GM23338 (cell line): ENCODE results near the gene RPUSD1. TPM values are rescaled to one million over a fixed set of nuclear protein-coding genes. Genes with fewer than 3 reads are reported as not detected.

Experiments
- ATAC-seq: fragments of 200-7000 bp; cut with Tn5 transposase; 3 replicates; pipeline ENCODE4 v1.9.1; 2020
- DNase-seq: peaks from one replicate; pipeline ENCODE4 v3.0.0-alpha.2; 2015; ENCODE audit warnings: low spot score
- H2AFZ ChIP-seq: fragments of 200-600 bp; sonication (generic); 2 replicates; pipeline ENCODE4 v1.8.0; 2016; ENCODE audit warnings: antibody characterized with exemption, mild to moderate bottlenecking, moderate library complexity
- H3F3A ChIP-seq: fragments of 200-600 bp; sonication (generic); replicated peaks from 2 replicates; pipeline ENCODE4 v1.8.0; 2017; ENCODE audit warnings: antibody characterized with exemption, mixed run types, low read depth
- H3K27ac ChIP-seq: fragments of 200-600 bp; sonication (generic); 2 replicates; pipeline ENCODE4 v1.6.1; 2016; ENCODE audit warnings: low read depth
- H3K27me3 ChIP-seq: fragments of 200-600 bp; sonication (generic); 2 replicates; pipeline ENCODE4 v1.8.0; 2016; ENCODE audit warnings: mild to moderate bottlenecking, mixed run types, moderate library complexity; ENCODE audit not compliant: insufficient read depth
- H3K36me3 ChIP-seq: fragments of 200-600 bp; sonication (generic); 2 replicates; pipeline ENCODE4 v1.8.0; 2016; ENCODE audit warnings: mild to moderate bottlenecking; ENCODE audit not compliant: insufficient read depth
- H3K4me1 ChIP-seq: fragments of 200-600 bp; sonication (generic); 2 replicates; pipeline ENCODE4 v1.8.0; 2016; ENCODE audit warnings: mild to moderate bottlenecking, moderate library complexity; ENCODE audit not compliant: insufficient read depth
- H3K4me2 ChIP-seq: fragments of 200-600 bp; sonication (generic); 2 replicates; pipeline ENCODE4 v1.7.1; 2017; ENCODE audit warnings: mixed run types
- H3K4me3 ChIP-seq: fragments of 200-600 bp; sonication (generic); 2 replicates; pipeline ENCODE4 v1.6.1; 2016; ENCODE audit warnings: mixed run types
- H3K79me2 ChIP-seq: fragments of 200-600 bp; sonication (generic); replicated peaks from 2 replicates; pipeline ENCODE4 v1.8.0; 2017; ENCODE audit warnings: mild to moderate bottlenecking; ENCODE audit not compliant: insufficient read depth
- H3K9me2 ChIP-seq: fragments of 200-600 bp; sonication (generic); 2 replicates; pipeline ENCODE4 v1.8.0; 2017; ENCODE audit not compliant: insufficient read depth
- H4K20me1 ChIP-seq: fragments of 200-600 bp; sonication (generic); replicated peaks from 2 replicates; pipeline ENCODE4 v1.8.0; 2017; ENCODE audit warnings: mild to moderate bottlenecking; ENCODE audit not compliant: insufficient read depth
- H3K27ac Mint-ChIP-seq: 2 replicates; pipeline ENCODE4 v1.8.0; 2020; ENCODE audit warnings: inconsistent platforms, mild to moderate bottlenecking, moderate library complexity, mixed read lengths
- H3K27me3 Mint-ChIP-seq: 3 replicates; pipeline ENCODE4 v1.8.0; 2022; ENCODE audit warnings: low read depth, mild to moderate bottlenecking, moderate library complexity, mixed read lengths, inconsistent platforms; ENCODE audit not compliant: insufficient read depth, poor library complexity
- H3K36me3 Mint-ChIP-seq: 3 replicates; pipeline ENCODE4 v1.8.0; 2021; ENCODE audit warnings: low read depth, mild to moderate bottlenecking, inconsistent platforms, moderate library complexity, mixed read lengths
- H3K4me1 Mint-ChIP-seq: 3 replicates; pipeline ENCODE4 v1.8.0; 2020; ENCODE audit warnings: mild to moderate bottlenecking, inconsistent platforms, mixed read lengths
- H3K4me3 Mint-ChIP-seq: 3 replicates; pipeline ENCODE4 v1.8.0; 2021; ENCODE audit warnings: moderate library complexity, mild to moderate bottlenecking, inconsistent platforms, mixed read lengths
- H3K9me3 Mint-ChIP-seq: 3 replicates; pipeline ENCODE4 v1.8.0; 2020; ENCODE audit warnings: moderate library complexity, mild to moderate bottlenecking, inconsistent platforms, mixed read lengths
- EZH2phosphoT487 ChIP-seq: fragments of 200-600 bp; sonication (generic); IDR thresholded peaks from one replicate; pipeline ENCODE4 v1.8.1; 2018; ENCODE audit warnings: antibody characterized with exemption; ENCODE audit not compliant: unreplicated experiment
- JUNB ChIP-seq: IDR thresholded peaks from one replicate; pipeline ENCODE4 v1.6.1; 2016; ENCODE audit warnings: antibody characterized with exemption; ENCODE audit not compliant: unreplicated experiment
- POLR2AphosphoS5 ChIP-seq: IDR thresholded peaks from 2 replicates; pipeline ENCODE4 v1.6.1; 2016; ENCODE audit warnings: antibody characterized with exemption, low read depth
- STAT1 ChIP-seq: IDR thresholded peaks from one replicate; pipeline ENCODE4 v1.6.1; 2016; ENCODE audit warnings: antibody characterized with exemption; ENCODE audit not compliant: unreplicated experiment
- ZNF114 ChIP-seq: fragments of 250-450 bp; sonication (Bioruptor Pico); IDR thresholded peaks from 2 replicates; pipeline ENCODE4 v1.5.0; 2020; ENCODE audit warnings: mild to moderate bottlenecking, moderate library complexity
- ZNF331 ChIP-seq: fragments of 250-450 bp; sonication (Bioruptor Pico); IDR thresholded peaks from 2 replicates; pipeline ENCODE4 v1.5.0; 2020; ENCODE audit warnings: low read depth, mild to moderate bottlenecking, moderate library complexity
- polyA plus RNA-seq: library from polyadenylated mRNA; unstranded; fragments of >200 nt; fragmentation: Nextera tagmentation; extraction: Ambion mirVana; gene quantifications from 2 replicates; pipeline ENCODE4 v1.2.1, GENCODE V29; 2016
- total RNA-seq: library from RNA; depleted of rRNA; stranded (reverse); fragments of >200 nt; shearing (Covaris generic); gene quantifications from 2 replicates; pipeline ENCODE4 v1.2.3, GENCODE V29; 2014
- TF ChIP-seq, protein P1 (sequence below): IDR thresholded peaks from 2 replicates; pipeline ENCODE4 v1.6.1; 2016; ENCODE audit warnings: antibody characterized with exemption
- TF ChIP-seq, protein P2 (sequence below): fragments of 250-450 bp; sonication (Bioruptor Pico); IDR thresholded peaks from 2 replicates; pipeline ENCODE4 v1.5.0; 2020; ENCODE audit warnings: mild to moderate bottlenecking, moderate library complexity
- TF ChIP-seq, protein P3 (sequence below): IDR thresholded peaks from one replicate; pipeline ENCODE4 v1.6.1; 2018; ENCODE audit warnings: antibody characterized with exemption; ENCODE audit not compliant: unreplicated experiment
- TF ChIP-seq, protein P4 (sequence below), 2 experiments: fragments of 200-600 bp in 1 of 2; sonication (generic) in 1 of 2; conservative IDR thresholded peaks; 2 replicates each; pipeline versions ENCODE4 v1.5.1 to v1.6.1; 2016 to 2017; ENCODE audit warnings: antibody characterized with exemption in 2 of 2, low read depth in 2 of 2, mild to moderate bottlenecking in 2 of 2, moderate library complexity in 1 of 2

RPUSD1 gene
- total and polyA plus RNA-seq, 2 experiments from 2014 or later = 19.1 to 79.5 TPM

DNA sequence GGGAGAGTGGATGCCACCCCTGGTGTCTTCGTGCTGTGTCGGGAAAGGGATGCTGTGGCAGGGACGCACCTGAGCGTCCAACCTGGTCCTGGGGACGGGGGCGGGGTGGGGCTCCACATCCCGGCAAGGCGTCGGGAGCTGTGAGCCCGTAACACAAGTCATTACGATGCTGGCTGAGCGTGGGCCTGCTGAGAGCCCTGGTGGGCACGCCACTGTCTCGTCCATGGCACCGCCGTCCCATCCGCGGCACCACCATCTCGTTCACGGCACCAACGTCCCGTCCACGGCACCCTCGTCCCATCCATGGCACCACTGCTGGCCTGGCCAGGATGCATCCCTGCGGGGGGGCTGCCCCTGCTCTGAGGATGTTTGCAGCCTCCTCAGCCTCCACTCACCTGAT, 36.4 kb upstream of the RPUSD1 start:
- Histone ChIP-seq H3K27ac (no peak overlapping the region), H4K20me1 (no peaks in the 10 kb centered on the region), H3F3A (no peaks in the 10 kb centered on the region), H3K4me1 (no peaks in the 10 kb centered on the region), H3K4me2 (no peak overlapping the region), H3K36me3 (no peaks in the 10 kb centered on the region), H3K79me2 (no peaks in the 10 kb centered on the region), H3K9me2 (no peaks in the 10 kb centered on the region), H3K4me3 (no peak overlapping the region), H3K27me3 (no peaks in the 10 kb centered on the region), H2AFZ (no peak overlapping the region)
- no peaks in the 10 kb centered on the region; the same call in 1 of the 3 replicates for H3K4me1 Mint-ChIP-seq
- TF ChIP-seq, protein P1, sequence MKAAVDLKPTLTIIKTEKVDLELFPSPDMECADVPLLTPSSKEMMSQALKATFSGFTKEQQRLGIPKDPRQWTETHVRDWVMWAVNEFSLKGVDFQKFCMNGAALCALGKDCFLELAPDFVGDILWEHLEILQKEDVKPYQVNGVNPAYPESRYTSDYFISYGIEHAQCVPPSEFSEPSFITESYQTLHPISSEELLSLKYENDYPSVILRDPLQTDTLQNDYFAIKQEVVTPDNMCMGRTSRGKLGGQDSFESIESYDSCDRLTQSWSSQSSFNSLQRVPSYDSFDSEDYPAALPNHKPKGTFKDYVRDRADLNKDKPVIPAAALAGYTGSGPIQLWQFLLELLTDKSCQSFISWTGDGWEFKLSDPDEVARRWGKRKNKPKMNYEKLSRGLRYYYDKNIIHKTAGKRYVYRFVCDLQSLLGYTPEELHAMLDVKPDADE = no peak
- TF ChIP-seq STAT1 (no peak), ZNF114 (CRISPR knock-in tag) (no peak), ZNF331 (CRISPR knock-in tag) (no peak), EZH2phosphoT487 (no peak), JUNB (no peak), POLR2AphosphoS5 (no peak)
- TF ChIP-seq, protein P2, sequence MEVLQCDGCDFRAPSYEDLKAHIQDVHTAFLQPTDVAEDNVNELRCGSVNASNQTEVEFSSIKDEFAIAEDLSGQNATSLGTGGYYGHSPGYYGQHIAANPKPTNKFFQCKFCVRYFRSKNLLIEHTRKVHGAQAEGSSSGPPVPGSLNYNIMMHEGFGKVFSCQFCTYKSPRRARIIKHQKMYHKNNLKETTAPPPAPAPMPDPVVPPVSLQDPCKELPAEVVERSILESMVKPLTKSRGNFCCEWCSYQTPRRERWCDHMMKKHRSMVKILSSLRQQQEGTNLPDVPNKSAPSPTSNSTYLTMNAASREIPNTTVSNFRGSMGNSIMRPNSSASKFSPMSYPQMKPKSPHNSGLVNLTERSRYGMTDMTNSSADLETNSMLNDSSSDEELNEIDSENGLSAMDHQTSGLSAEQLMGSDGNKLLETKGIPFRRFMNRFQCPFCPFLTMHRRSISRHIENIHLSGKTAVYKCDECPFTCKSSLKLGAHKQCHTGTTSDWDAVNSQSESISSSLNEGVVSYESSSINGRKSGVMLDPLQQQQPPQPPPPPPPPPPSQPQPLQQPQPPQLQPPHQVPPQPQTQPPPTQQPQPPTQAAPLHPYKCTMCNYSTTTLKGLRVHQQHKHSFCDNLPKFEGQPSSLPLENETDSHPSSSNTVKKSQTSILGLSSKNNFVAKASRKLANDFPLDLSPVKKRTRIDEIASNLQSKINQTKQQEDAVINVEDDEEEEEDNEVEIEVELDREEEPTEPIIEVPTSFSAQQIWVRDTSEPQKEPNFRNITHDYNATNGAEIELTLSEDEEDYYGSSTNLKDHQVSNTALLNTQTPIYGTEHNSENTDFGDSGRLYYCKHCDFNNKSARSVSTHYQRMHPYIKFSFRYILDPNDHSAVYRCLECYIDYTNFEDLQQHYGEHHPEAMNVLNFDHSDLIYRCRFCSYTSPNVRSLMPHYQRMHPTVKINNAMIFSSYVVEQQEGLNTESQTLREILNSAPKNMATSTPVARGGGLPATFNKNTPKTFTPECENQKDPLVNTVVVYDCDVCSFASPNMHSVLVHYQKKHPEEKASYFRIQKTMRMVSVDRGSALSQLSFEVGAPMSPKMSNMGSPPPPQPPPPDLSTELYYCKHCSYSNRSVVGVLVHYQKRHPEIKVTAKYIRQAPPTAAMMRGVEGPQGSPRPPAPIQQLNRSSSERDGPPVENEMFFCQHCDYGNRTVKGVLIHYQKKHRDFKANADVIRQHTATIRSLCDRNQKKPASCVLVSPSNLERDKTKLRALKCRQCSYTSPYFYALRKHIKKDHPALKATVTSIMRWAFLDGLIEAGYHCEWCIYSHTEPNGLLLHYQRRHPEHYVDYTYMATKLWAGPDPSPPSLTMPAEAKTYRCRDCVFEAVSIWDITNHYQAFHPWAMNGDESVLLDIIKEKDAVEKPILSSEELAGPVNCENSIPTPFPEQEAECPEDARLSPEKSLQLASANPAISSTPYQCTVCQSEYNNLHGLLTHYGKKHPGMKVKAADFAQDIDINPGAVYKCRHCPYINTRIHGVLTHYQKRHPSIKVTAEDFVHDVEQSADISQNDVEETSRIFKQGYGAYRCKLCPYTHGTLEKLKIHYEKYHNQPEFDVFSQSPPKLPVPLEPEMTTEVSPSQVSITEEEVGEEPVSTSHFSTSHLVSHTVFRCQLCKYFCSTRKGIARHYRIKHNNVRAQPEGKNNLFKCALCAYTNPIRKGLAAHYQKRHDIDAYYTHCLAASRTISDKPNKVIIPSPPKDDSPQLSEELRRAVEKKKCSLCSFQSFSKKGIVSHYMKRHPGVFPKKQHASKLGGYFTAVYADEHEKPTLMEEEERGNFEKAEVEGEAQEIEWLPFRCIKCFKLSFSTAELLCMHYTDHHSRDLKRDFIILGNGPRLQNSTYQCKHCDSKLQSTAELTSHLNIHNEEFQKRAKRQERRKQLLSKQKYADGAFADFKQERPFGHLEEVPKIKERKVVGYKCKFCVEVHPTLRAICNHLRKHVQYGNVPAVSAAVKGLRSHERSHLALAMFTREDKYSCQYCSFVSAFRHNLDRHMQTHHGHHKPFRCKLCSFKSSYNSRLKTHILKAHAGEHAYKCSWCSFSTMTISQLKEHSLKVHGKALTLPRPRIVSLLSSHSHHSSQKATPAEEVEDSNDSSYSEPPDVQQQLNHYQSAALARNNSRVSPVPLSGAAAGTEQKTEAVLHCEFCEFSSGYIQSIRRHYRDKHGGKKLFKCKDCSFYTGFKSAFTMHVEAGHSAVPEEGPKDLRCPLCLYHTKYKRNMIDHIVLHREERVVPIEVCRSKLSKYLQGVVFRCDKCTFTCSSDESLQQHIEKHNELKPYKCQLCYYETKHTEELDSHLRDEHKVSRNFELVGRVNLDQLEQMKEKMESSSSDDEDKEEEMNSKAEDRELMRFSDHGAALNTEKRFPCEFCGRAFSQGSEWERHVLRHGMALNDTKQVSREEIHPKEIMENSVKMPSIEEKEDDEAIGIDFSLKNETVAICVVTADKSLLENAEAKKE (CRISPR knock-in tag) = no peak
- TF ChIP-seq, protein P3, sequence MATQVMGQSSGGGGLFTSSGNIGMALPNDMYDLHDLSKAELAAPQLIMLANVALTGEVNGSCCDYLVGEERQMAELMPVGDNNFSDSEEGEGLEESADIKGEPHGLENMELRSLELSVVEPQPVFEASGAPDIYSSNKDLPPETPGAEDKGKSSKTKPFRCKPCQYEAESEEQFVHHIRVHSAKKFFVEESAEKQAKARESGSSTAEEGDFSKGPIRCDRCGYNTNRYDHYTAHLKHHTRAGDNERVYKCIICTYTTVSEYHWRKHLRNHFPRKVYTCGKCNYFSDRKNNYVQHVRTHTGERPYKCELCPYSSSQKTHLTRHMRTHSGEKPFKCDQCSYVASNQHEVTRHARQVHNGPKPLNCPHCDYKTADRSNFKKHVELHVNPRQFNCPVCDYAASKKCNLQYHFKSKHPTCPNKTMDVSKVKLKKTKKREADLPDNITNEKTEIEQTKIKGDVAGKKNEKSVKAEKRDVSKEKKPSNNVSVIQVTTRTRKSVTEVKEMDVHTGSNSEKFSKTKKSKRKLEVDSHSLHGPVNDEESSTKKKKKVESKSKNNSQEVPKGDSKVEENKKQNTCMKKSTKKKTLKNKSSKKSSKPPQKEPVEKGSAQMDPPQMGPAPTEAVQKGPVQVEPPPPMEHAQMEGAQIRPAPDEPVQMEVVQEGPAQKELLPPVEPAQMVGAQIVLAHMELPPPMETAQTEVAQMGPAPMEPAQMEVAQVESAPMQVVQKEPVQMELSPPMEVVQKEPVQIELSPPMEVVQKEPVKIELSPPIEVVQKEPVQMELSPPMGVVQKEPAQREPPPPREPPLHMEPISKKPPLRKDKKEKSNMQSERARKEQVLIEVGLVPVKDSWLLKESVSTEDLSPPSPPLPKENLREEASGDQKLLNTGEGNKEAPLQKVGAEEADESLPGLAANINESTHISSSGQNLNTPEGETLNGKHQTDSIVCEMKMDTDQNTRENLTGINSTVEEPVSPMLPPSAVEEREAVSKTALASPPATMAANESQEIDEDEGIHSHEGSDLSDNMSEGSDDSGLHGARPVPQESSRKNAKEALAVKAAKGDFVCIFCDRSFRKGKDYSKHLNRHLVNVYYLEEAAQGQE = no peak
- TF ChIP-seq, protein P4, sequence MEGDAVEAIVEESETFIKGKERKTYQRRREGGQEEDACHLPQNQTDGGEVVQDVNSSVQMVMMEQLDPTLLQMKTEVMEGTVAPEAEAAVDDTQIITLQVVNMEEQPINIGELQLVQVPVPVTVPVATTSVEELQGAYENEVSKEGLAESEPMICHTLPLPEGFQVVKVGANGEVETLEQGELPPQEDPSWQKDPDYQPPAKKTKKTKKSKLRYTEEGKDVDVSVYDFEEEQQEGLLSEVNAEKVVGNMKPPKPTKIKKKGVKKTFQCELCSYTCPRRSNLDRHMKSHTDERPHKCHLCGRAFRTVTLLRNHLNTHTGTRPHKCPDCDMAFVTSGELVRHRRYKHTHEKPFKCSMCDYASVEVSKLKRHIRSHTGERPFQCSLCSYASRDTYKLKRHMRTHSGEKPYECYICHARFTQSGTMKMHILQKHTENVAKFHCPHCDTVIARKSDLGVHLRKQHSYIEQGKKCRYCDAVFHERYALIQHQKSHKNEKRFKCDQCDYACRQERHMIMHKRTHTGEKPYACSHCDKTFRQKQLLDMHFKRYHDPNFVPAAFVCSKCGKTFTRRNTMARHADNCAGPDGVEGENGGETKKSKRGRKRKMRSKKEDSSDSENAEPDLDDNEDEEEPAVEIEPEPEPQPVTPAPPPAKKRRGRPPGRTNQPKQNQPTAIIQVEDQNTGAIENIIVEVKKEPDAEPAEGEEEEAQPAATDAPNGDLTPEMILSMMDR (conservative IDR thresholded peaks at IDR 0.05; ENCODE audit: low read depth in 2 of 2) = no peak
- ATAC-seq = no peak
- no peaks in the 10 kb centered on the region for H3K9me3 Mint-ChIP-seq
- H3K36me3 Mint-ChIP-seq = no peaks in the 10 kb centered on the region
- H3K4me3 Mint-ChIP-seq = no peak overlapping the region
- H3K27me3 Mint-ChIP-seq = peaks cover 5% of the 10 kb centered on the region
- DNase-seq = no peak
- no peak overlapping the region for H3K27ac Mint-ChIP-seq
